NCI-H69 (cell line): ENCODE measurements around the gene NTN5.
"Not testable (repeated sequence)": the region's sequence is repeated elsewhere in the genome, so short reads cannot be mapped to it uniquely, and the experiment has no call there.

Source experiments
- DNase-seq: peaks from one replicate; lab custom pipeline; 2025; lab: John Stamatoyannopoulos, UW

NTN5 gene

GRCh38 chr19:48672994-48673393, at the start of gene NTN5:
Gene NTN5 (minus strand): TSS chr19:48673017. CDS start chr19:48670986, 2,031 bp downstream.
- no peak for DNase-seq

- no peak for DNase-seq
Measured at GRCh38 chr19:48722196-48722708, 49.4 kb upstream of the NTN5 start.

- DNase-seq, result peak; percentile 100
Measured at GRCh38 chr19:48720613-48721296, 47.9 kb upstream of the NTN5 start.

- DNase-seq, result no peak
Measured at GRCh38 chr19:48720251-48720612, 47.4 kb upstream of the NTN5 start.

GRCh38 chr19:48719263-48720171, 46.7 kb upstream of the NTN5 start, which contains the start of gene MAMSTR:
Gene MAMSTR (minus strand): TSS chr19:48719725. CDS start chr19:48719031, 694 bp downstream.
- no peak for DNase-seq

- DNase-seq, result no peak
Measured at GRCh38 chr19:48718711-48719231, 46.0 kb upstream of the NTN5 start.

GRCh38 chr19:48718106-48718505, 45.3 kb upstream of the NTN5 start:
- not testable (repeated sequence) for DNase-seq

- DNase-seq, result peak; percentile 81
Measured at GRCh38 chr19:48716562-48717291, 43.9 kb upstream of the NTN5 start.

GRCh38 chr19:48715681-48716171, 42.9 kb upstream of the NTN5 start:
- peak; percentile 10 for DNase-seq

- DNase-seq, result no peak
Measured at GRCh38 chr19:48714759-48715675, 42.2 kb upstream of the NTN5 start.

GRCh38 chr19:48713864-48714755, 41.3 kb upstream of the NTN5 start:
- peak; percentile 100 for DNase-seq

- peak; percentile 30 for DNase-seq
Measured at GRCh38 chr19:48713041-48713863, 40.4 kb upstream of the NTN5 start.

GRCh38 chr19:48711106-48711662, 38.4 kb upstream of the NTN5 start:
- DNase-seq, result no peak

GRCh38 chr19:48708471-48708870, 35.7 kb upstream of the NTN5 start:
- DNase-seq, result peak; percentile 18

GRCh38 chr19:48705431-48705830, 32.6 kb upstream of the NTN5 start:
- peak; percentile 48 for DNase-seq

- DNase-seq, result no peak
Measured at GRCh38 chr19:48703316-48703715, 30.5 kb upstream of the NTN5 start.

GRCh38 chr19:48702701-48703100, 29.9 kb upstream of the NTN5 start:
- no peak for DNase-seq

- no peak for DNase-seq
Measured at GRCh38 chr19:48698046-48698445, 25.2 kb upstream of the NTN5 start.
